GM19438 (cell line): ENCODE data around the gene GLYR1.
"Not testable (repeated sequence)": the region's sequence is repeated elsewhere in the genome, so short reads cannot be mapped to it uniquely, and the experiment has no call there.

Experiments used
- ATAC-seq: cut with Tn5 transposase; IDR thresholded peaks from one replicate; pipeline ENCODE4 v1.9.1; 2021; ENCODE audit warnings: low read depth; ENCODE audit not compliant: unreplicated experiment

Gene GLYR1

GRCh38 chr16:4846901-4847773 lies at the start of gene GLYR1, which contains the start of gene UBN1:
Gene GLYR1, minus strand, starts transcription at chr16:4847288. Its CDS starts 23 bp downstream, at chr16:4847265.
Gene UBN1, plus strand, starts transcription at chr16:4847481. Its CDS starts 5,437 bp downstream, at chr16:4852918.
- peak; percentile 82 for ATAC-seq

- ATAC-seq = not testable (repeated sequence)
Measured at GRCh38 chr16:4896761-4897160, 49.7 kb upstream of the GLYR1 start.

GRCh38 chr16:4895366-4895765 lies 48.3 kb upstream of the GLYR1 start:
- ATAC-seq = no peak

GRCh38 chr16:4894276-4895150 lies 47.4 kb upstream of the GLYR1 start:
- ATAC-seq = no peak

- no peak for ATAC-seq
Measured at GRCh38 chr16:4893103-4893862, 46.2 kb upstream of the GLYR1 start.

GRCh38 chr16:4892361-4893102 lies 45.4 kb upstream of the GLYR1 start:
- no peak for ATAC-seq

- ATAC-seq = no peak
Measured at GRCh38 chr16:4891886-4892216, 44.8 kb upstream of the GLYR1 start.

- ATAC-seq = no peak
Measured at GRCh38 chr16:4891097-4891885, 44.2 kb upstream of the GLYR1 start.

- no peak for ATAC-seq
Measured at GRCh38 chr16:4890686-4891085, 43.6 kb upstream of the GLYR1 start.

- ATAC-seq = no peak
Measured at GRCh38 chr16:4890026-4890425, 42.9 kb upstream of the GLYR1 start.

- no peak for ATAC-seq
Measured at GRCh38 chr16:4888428-4889135, 41.5 kb upstream of the GLYR1 start.

GRCh38 chr16:4886151-4886550 lies 39.1 kb upstream of the GLYR1 start:
- ATAC-seq = no peak

- ATAC-seq = no peak
Measured at GRCh38 chr16:4884972-4885874, 38.1 kb upstream of the GLYR1 start.

GRCh38 chr16:4884209-4884608 lies 37.1 kb upstream of the GLYR1 start:
- ATAC-seq = no peak

GRCh38 chr16:4883501-4883900 lies 36.4 kb upstream of the GLYR1 start:
- ATAC-seq = no peak

- no peak for ATAC-seq
Measured at GRCh38 chr16:4882633-4883285, 35.7 kb upstream of the GLYR1 start.

- no peak for ATAC-seq
Measured at GRCh38 chr16:4882000-4882632, 35.0 kb upstream of the GLYR1 start.
